ENCODE results near the gene HMOX1.

- TF ChIP-seq, protein P1, sequence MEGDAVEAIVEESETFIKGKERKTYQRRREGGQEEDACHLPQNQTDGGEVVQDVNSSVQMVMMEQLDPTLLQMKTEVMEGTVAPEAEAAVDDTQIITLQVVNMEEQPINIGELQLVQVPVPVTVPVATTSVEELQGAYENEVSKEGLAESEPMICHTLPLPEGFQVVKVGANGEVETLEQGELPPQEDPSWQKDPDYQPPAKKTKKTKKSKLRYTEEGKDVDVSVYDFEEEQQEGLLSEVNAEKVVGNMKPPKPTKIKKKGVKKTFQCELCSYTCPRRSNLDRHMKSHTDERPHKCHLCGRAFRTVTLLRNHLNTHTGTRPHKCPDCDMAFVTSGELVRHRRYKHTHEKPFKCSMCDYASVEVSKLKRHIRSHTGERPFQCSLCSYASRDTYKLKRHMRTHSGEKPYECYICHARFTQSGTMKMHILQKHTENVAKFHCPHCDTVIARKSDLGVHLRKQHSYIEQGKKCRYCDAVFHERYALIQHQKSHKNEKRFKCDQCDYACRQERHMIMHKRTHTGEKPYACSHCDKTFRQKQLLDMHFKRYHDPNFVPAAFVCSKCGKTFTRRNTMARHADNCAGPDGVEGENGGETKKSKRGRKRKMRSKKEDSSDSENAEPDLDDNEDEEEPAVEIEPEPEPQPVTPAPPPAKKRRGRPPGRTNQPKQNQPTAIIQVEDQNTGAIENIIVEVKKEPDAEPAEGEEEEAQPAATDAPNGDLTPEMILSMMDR (IDR thresholded peaks at IDR 0.05; ENCODE audit: low read depth, low read length, poor library complexity, severe bottlenecking): no peak
- TF ChIP-seq EZH2phosphoT487 (IDR thresholded peaks at IDR 0.05; ENCODE audit: borderline replicate concordance, low read length): no peak
These were observed 36.7 kb downstream of the HMOX1 start for GRCh38 chr22:35417606-35418005.

Data from DOHH2 (cell line).